ENCODE results near the gene SLC13A5. TPM values are rescaled to one million over a fixed set of nuclear protein-coding genes. Genes with fewer than 3 reads are reported as not detected.

Gene SLC13A5
- total RNA-seq, 1 experiment from 2014 or later = 3.1 TPM

DNA sequence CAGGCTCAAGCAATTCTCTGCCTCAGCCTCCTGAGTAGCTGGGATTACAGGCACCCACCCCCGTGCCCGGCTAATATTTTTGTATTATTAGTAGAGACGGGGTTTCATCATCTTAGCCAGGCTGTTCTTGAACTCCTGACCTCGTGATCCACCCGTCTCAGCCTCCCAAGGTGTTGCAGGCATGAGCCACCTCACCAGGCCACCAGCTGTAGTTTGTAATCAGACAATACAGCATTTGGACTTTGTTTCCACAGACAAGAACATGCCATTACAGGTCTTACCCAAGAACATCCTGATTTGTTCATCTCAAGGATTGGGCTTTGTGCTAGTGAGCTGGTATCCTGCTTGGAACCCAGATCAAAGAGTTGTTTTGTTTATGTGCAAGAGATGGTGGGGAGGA is 31.5 kb downstream of the SLC13A5 start:
- Mint-ChIP-seq H3K9me3 (ENCODE audit: low read depth, unreplicated experiment) (peaks cover 2% of the 10 kb centered on the region), H3K4me3 (ENCODE audit: low read depth, unreplicated experiment) (no peak overlapping the region), H3K27me3 (ENCODE audit: unreplicated experiment) (peaks cover 34% of the 10 kb centered on the region), H3K4me1 (ENCODE audit: low read depth, unreplicated experiment) (peaks cover 13% of the 10 kb centered on the region), H3K27ac (ENCODE audit: unreplicated experiment) (no peak overlapping the region), H3K36me3 (ENCODE audit: insufficient read depth, unreplicated experiment) (no peaks in the 10 kb centered on the region)
- intact Hi-C loops (cut with micrococcal nuclease; ENCODE audit: unreplicated experiment) = no loop called here
- no TSS peak for BruUV-seq (replicated peaks)
- CTCF ChIA-PET = no interaction called here
- no peak for TF ChIP-seq CTCF (IDR thresholded peaks at IDR 0.05; ENCODE audit: unreplicated experiment)
- no peak for DNase-seq

DNA sequence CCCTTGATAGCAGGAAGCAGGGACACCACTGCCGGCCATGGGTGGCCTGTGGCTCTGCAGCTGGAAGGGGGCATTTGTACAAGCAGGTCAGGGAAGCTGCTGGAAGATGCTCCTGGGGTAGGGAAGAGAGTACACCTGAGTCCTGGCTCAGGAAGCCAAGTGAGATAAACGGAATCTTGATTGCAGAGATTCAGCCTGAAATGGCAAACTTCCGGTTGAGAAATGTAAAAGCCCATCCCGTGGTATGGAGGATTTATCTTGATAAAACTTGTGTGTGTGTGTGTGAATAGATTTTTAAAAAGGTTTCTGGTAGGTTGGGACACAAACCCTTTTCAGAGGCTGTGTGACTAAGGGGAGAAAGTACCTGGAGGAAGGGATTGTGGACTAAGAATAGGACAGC is 32.0 kb downstream of the SLC13A5 start:
- TF ChIP-seq CTCF (IDR thresholded peaks at IDR 0.05; ENCODE audit: unreplicated experiment) = no peak
- Mint-ChIP-seq H3K4me1 (ENCODE audit: low read depth, unreplicated experiment) (peaks cover 13% of the 10 kb centered on the region), H3K36me3 (ENCODE audit: insufficient read depth, unreplicated experiment) (no peaks in the 10 kb centered on the region), H3K9me3 (ENCODE audit: low read depth, unreplicated experiment) (peaks cover 2% of the 10 kb centered on the region), H3K27me3 (ENCODE audit: unreplicated experiment) (peaks cover 29% of the 10 kb centered on the region), H3K4me3 (ENCODE audit: low read depth, unreplicated experiment) (no peak overlapping the region), H3K27ac (ENCODE audit: unreplicated experiment) (no peak overlapping the region)
- no TSS peak for BruUV-seq (replicated peaks)
- DNase-seq = no peak
- CTCF ChIA-PET = no interaction called here
- intact Hi-C loops (cut with micrococcal nuclease; ENCODE audit: unreplicated experiment) = no loop called here

GRCh38 chr17:6679241-6679640 is 33.9 kb downstream of the SLC13A5 start:
- Mint-ChIP-seq H3K4me3 (ENCODE audit: low read depth, unreplicated experiment) (no peak overlapping the region), H3K27ac (ENCODE audit: unreplicated experiment) (no peak overlapping the region), H3K9me3 (ENCODE audit: low read depth, unreplicated experiment) (no peaks in the 10 kb centered on the region), H3K27me3 (ENCODE audit: unreplicated experiment) (peaks cover 14% of the 10 kb centered on the region), H3K36me3 (ENCODE audit: insufficient read depth, unreplicated experiment) (no peaks in the 10 kb centered on the region), H3K4me1 (ENCODE audit: low read depth, unreplicated experiment) (peaks cover 13% of the 10 kb centered on the region)
- no TSS peak for BruUV-seq (replicated peaks)
- DNase-seq = no peak
- CTCF ChIA-PET = interaction anchor here (0.6 kb wide), 1 partner anchor 144 kb away, joined by 3 read pairs; no protein-coding TSS in a partner anchor
- intact Hi-C loops (cut with micrococcal nuclease; ENCODE audit: unreplicated experiment) = no loop called here
- TF ChIP-seq CTCF (IDR thresholded peaks at IDR 0.05; ENCODE audit: unreplicated experiment) = no peak

GRCh38 chr17:6677946-6678345 is 35.2 kb downstream of the SLC13A5 start:
- Mint-ChIP-seq H3K9me3 (ENCODE audit: low read depth, unreplicated experiment) (no peaks in the 10 kb centered on the region), H3K27ac (ENCODE audit: unreplicated experiment) (no peak overlapping the region), H3K36me3 (ENCODE audit: insufficient read depth, unreplicated experiment) (no peaks in the 10 kb centered on the region), H3K4me3 (ENCODE audit: low read depth, unreplicated experiment) (no peak overlapping the region), H3K4me1 (ENCODE audit: low read depth, unreplicated experiment) (peaks cover 13% of the 10 kb centered on the region), H3K27me3 (ENCODE audit: unreplicated experiment) (peaks cover 14% of the 10 kb centered on the region)
- no TSS peak for BruUV-seq (replicated peaks)
- no peak for TF ChIP-seq CTCF (IDR thresholded peaks at IDR 0.05; ENCODE audit: unreplicated experiment)
- CTCF ChIA-PET = no interaction called here
- intact Hi-C loops (cut with micrococcal nuclease; ENCODE audit: unreplicated experiment) = no loop called here
- no peak for DNase-seq
